Activated T-cell treated with anti-CD3 and anti-CD28 coated beads, Interleukin-2, amount 50 U/mL, for 48 hours (primary cell): Measurements from ENCODE around the gene SCEL.
"Not testable (repeated sequence)": the region's sequence is repeated elsewhere in the genome, so short reads cannot be mapped to it uniquely, and the experiment has no call there.

Source experiments
- DNase-seq, 2 experiments: peaks; one replicate each; pipeline ENCODE4 v3.0.0-alpha.2; 2020

Gene SCEL, protein sequence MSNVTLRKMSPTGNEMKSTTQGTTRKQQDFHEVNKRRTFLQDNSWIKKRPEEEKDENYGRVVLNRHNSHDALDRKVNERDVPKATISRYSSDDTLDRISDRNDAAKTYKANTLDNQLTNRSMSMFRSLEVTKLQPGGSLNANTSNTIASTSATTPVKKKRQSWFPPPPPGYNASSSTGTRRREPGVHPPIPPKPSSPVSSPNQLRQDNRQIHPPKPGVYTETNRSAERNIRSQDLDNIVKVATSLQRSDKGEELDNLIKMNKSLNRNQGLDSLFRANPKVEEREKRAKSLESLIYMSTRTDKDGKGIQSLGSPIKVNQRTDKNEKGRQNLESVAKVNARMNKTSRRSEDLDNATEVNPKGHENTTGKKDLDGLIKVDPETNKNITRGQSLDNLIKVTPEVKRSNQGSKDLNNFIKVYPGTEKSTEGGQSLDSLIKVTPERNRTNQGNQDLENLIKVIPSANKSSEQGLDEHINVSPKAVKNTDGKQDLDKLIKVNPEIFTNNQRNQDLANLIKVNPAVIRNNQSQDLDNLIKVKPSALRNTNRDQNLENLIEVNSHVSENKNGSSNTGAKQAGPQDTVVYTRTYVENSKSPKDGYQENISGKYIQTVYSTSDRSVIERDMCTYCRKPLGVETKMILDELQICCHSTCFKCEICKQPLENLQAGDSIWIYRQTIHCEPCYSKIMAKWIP

DNA sequence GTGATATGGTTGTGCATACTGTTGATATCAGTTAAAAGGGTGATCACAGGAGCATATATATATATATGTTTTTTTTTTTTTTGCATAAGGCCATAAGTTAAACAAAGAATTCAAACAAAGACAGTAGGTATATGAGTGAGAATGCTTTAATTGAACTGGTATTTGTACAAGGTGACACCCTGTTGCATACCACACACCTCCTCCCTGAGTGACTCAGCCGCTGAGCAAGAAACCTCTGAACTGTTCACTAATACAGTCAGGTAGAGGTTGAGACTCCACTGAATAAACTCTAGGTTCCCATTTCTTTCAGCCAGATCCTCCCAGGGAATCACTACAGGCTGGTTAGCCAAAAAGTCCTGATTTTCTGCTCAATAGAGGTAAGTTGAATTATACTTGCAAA, at the start of gene SCEL:
Gene SCEL, plus strand, starts transcription at position 259 of the 400 bp plus-strand sequence. CDS start 20,170 bp downstream, outside the sequence.
- DNase-seq, result no peak

DNA sequence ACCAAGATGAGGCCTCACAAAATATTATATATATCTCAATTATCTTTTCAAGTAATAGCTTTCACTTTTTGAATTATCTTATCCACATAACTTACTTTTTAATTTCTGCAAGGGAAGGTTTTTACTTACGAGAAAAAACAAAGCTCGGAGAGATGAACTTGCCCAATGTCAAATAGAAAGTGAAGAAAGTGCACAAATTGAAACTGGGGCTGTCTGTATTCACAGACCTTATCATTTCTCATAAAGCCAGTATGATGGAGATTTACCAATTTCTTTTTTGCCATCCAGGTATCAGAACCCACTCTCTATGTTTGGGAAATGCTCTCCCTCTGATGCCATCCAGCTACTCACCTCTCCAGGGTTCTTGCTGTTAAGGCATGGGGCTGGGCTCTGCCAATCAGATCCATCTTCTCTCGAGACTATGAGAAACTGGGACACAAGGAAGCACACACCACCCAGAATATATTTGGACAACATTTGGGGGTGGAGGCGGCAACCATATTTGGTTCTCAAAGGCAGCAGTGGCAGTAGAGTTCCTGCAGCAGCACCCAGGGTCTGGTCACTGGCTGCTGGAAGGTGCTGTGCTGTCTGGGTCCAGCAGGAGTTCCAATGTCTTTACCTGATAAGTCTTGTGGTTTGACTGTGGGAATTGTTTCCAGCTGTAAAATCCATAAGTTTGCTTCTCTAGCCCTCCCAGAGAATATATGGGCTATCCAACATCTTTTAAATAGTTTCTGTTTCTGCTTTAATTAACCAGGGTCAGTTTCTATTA, 45.8 kb upstream of the SCEL start:
- DNase-seq, result no peak

DNA sequence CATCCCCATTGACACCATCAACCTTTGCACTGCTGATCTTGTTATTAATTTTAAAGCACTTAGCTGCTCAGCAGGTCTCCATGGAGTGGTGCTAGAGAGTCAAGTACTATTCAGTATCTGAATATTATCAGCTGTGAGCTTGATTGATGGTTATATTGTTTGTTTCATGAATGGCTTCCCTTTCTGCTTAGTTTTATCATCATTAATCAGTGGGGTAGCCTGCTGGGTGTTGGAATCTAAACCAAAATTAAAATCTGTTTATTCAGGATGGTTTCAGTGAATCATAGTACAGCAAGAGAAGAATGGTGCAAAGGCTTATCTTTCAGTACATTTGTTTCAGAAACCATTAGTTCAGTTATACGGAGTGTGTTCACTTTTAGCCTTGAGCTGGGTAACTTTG, 42.5 kb upstream of the SCEL start:
- DNase-seq, result no peak

DNA sequence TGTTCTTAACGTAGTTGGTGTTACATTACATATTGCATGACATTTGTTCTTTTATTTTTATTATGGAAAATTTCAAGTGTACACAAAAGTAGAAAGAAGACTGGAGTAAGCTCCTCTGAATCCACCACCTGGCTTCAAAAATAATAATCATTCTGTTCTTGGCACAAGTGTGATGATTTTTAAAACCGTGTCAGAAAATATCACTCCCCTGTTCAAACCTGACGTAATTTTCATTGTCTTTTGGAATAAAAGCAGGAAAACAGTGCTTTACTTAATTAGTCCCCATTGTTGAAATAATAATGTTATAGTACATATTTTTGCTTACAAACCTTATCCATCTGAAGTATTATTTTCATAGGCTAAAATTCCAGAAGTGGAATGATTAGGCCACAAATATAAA, 41.3 kb upstream of the SCEL start:
- no peak for DNase-seq

DNA sequence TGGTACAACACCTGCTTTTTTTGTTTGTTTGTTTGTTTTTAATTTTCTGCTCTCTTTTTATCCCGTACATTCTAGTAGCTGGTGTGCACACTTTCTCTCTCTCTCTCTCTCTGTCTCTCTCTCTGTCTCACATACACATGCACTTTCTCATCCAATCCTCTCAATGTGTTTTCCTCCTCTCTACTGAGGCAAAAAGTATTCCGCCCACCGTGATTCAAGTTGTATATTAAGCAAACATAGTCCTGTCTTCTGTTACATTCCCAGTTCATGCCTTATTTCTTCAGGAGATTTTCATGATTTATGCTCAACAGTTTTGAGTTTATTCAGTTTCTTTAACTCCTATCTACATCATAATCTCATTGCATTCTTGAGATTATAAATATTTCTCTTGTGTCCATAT, 38.2 kb upstream of the SCEL start:
- no peak for DNase-seq

DNA sequence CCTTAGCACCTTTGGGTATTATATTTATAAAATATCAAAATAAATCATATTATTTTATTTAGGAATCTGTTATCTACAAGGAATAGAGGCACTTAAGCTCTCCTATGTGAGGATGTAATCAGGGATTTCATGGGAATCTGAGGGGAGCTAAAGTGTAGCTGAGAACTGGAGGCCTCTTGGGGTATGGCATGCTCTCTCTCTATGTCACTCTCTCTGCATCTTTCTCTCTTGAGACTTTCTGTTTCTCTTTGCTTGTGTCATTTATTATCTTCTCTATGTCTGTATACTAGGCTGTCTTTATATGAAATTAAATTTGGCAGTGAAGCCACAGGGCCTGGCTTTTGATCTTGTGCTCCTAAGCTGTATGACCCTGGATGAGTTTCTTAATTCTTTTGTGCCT, 37.7 kb upstream of the SCEL start:
- no peak for DNase-seq

DNA sequence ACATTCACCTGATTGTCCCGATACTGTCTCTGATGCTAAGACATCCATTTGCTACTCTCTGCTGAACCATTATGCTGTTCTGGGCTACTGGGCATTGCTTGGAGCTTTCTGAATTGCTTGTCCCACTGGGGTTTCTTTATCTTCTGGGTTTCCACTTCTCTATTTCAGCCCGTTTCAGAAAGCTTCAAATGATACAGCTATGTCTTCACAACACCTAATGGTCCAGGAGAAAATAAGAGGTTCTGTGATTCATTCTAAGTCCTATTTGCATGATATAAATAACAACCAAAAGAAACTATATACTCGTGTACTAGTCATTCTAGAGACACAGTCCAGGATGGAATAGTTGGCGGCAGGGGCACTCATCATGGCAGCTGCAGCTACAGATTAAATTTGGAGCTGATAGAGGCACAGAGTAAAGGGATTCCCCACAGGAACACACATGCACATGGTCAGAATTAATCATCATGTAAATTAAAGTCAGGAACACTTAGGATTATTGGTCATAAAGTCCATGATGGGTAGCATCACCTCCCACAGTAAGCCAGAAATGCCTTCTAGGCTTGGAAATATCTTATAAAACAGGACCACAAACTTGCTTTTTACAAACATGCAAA, 33.3 kb upstream of the SCEL start:
- no peak for DNase-seq

DNA sequence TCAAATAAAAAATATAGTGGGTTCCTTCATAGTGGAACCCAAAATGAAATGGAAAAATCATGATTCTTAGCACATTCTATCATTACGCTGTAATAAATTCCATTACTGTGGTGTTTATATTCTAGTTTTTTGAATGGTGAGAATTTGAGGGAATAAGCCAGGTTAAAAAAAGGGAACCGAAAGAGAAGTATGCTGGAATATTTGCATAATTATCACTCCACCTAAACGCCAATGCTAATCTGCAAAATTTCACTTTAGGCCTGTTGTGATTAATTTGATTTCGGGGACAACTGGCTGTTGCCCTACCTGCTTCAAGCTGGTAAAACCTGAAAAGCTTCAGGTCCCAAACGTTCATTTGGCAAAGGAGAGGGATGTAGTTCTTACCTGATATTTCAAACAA, 32.1 kb upstream of the SCEL start:
- no peak for DNase-seq

DNA sequence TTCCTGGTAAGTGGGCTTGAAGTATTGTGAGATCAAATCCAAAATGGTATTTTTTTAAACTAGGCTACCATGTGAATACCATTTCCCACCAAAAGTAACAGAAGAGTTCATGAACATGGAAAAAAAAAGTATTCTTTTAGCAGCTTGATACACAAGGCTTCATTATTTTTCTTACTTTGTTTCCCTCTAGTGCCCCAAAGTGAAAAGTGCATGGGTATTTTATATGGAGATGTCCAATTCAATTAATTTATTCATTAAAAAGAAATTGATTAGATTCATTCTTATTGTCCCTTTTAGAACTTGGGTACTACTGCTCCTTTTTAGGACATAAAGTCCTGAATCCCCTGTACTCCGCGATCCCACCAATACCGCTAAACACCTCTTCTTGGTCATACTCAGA, 28.6 kb upstream of the SCEL start:
- no peak for DNase-seq

DNA sequence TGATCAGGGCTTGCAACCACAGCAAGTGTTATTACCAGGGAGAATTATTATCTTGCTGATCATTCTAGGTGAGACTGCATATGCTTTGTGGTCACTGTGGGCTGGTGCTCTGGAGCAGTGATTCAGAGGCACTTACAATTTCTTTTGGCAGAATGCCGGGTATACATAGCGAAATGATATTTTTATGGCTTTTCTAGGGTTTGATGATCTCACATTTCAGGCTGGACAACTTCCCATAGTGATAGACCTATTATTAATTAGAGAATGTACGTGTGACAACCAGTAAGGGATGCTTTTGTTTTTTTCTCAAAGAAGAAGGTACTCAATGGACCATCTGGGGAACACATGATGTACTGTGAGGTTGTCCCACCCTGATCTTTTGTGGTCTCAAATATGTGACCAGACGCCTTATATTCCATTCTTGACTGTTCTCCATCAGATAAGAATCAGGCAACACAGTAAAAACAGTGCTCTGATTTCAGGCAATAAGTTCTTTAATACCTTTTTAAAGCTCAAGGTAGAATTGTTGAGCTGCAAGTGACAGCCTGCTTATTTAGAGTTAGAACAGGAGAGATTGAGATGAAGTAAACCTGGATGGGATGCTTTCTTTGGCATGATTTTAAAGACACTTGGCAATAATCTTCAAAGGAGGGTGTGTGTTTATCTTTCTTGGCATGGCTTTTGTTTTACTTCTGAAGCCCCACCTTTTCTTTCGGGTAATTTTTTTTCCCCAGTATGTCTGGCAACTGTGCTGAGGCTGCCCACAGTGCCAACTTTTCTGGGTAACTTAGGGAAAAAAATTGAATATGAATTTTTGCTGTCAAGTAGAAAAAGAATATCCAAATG, 27.4 kb upstream of the SCEL start:
- DNase-seq, result no peak

DNA sequence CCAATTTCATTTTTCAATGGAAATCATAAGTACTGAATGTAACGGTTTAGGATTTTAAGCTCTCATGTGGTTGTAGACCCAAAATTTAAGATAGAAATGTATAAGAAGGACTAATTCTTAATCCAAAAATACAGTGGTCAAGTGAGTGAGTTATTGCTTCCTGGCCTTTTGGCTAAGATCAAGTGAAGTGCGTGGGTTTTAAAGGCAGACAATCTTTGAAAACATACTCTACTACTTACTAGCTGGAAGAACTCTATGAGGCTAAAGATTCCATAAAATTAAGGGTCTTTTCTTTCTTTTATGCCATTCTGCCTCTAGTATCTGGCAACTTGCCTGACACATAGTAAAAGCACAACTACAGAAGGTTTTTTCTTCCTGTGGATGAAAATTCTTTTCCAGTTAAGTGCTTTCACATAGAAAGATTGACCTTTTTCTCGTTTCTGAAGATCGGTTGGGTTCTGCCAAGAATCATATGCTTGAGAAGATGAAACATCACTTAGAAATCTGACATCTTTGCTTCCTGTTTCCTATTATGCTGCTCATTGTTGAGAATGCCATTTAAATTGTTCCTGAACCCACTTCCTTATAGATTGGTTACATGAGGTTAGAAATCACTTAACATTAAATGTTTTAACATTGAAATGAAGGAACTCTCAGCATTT, 26.4 kb upstream of the SCEL start:
- no peak for DNase-seq

DNA sequence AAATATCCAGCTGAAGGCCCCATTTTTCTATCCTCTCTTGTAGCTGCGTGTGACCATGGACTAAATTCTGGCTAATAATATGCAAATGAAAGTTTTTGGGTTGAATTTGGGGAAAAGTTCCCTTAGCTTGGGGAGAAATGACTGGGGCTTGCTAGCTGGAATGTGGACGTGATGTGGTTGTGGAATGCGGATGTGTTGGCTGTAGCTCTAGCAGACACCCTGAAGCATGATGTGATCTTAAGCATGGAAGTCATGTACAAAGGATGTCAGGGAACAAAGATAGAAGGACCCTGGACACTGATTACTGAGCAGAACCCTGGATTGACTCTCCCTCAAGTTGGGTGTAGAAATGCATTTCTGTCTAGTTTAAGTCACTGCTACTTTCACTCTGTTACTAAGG, 25.4 kb upstream of the SCEL start:
- DNase-seq, result no peak

DNA sequence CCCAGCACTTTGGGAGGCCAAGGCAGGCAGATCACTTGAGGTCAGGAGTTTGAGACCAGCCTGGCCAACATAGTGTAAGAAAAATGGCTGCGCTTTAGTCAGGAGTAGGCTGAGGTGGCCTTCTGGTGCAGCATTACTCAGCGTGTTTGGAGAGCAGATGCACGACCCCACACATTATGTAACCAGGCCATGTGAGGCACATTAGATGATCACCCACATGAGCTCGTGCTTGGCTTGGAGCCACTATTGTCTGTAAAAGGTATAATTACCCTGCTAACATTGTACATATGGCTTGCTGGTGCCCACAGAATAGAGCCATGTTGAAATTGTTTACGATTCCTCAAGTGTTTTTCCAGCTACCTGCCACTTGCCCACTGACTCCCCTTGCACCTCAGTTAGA, 24.0 kb upstream of the SCEL start:
- no peak for DNase-seq

DNA sequence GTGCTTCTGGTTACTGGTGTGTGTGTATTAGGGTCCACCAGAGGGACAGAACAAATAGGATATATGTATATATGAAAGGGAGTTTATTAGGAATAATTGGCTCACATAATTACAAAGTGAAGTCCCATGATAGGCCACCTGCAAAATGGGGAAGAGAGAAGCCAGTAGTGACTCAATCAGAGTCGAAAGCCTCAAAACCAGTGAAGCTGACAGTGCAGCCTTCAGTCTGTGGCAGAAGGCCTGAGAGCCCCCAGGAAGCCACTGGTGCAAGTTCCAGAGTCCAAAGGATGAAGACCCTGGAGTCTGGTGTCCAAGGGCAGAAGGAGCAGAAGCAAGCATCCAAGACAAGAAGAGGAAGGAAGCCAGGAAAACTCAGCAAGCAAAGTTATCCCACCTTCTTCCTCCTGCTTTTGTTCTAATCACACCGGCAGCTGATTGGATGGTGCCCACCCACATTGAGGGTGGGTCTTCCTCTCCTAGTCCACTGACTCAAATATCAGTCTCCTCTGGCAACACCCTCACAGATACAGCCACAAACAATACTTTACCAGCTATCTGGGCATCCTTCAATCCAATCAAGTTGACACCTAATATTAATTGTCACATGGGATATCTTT, 21.7 kb upstream of the SCEL start:
- DNase-seq, result no peak

DNA sequence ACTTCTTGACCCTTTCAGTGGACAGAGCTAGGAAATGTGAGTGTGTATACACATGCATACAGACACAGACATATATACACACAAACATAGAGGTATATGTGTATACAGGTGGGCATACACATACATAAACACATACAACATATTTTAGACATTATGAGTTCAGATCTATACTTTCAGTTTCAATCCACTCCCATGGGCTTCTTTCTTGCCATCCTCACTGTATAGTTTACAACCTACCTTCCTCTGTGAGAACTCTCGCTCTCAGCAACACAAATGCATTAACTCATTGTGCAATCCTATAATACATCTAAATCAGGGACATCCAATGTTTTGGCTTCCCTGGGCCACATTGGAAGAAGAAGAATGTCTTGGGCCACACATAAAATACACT, 21.2 kb upstream of the SCEL start:
- no peak for DNase-seq

DNA sequence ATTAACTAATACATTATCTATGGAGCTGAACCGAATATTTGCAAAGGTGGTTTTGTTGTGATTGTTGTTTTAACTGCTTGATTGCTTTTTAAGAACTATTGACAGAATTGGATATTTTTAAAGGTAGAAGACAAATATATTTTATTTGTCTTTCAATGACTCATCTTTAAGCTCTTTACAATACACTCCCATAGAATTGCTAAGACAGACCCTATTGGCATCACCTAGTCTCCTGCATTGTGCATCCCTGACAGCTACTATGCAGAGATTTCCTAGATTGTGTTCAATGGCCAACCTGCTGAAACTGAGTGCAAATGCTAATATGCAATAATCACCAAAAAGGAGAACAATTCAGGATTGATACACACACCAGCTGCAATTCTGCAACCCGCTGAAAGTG, 19.7 kb upstream of the SCEL start:
- DNase-seq, result no peak

DNA sequence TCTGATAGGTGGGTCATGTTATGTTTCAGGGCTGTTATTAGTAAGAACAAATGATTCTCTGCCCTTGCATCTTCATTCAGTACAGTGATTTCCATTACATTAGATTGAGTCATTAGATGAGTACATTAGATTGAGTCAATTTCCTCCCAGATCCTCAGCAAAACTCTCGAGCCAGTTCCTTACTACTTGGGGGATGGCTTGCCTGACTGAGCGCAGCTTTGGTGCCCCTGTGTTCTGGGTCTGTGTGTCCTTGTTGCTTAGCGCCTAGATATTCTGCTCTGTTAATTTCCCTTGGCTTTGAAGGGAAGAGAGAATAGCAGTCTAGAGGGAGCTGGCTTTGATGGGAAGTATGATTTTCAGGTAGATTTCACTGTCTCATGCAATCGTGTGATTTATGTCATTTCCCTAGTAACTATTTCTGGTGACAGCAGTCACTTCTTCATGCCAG, 19.1 kb upstream of the SCEL start:
- peak; percentile 29 to 33 for DNase-seq

DNA sequence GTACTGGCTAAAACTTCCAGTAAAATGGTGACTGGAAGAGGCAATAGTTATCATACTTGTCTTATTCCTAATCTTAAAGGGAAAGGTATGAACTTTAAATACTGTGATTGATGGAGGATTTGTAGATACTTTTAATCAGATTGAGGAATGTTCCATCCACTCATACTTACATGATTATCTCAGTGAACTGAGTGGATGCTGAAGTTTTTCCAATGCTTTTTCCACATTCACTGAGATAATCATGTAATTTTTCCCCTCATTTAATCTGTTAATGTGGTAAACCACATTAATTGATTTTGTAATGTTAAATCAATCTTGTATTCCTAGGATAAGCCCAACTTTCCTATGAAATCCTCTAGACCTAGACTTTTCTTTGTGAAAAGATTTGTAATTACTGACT, 17.2 kb upstream of the SCEL start:
- DNase-seq, result no peak

DNA sequence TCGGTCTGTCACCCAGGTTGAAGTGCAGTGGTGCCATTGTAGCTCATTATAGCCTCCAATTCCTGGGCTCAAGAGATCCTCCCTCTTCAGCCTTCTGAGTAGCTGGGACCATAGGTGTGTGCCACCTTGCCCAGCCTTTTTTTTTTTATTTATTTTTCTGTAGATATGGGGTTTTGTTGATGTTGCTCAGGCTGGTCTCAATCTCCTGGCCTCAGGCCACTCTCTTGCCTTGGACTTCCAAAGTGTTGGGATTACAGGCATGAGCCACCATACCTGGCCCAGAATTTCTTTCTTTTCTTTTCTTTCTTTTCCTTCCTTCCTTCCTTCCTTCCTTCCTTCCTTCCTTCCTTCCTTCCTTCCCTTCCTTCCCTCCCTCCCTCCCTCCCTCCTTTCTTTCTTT, 16.1 kb upstream of the SCEL start:
- DNase-seq, result not testable (repeated sequence)

DNA sequence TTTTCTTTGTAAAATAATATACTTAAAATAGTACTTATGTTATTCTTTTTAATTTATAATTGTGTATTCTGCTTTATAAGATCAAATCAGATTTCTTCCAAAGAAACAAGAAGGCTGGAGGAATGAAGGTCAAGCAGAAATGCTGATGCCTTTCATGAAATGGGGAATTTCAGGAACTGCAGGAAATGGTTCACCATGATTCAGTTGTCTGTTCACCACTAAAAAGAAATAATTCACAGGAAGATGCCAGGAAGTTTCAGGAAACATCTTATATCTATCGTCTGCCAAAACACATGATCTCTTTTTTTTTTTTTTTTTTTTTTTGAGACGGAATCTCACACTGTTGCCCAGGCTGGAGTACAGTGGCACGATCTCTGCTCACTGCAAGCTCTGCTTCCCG, 15.7 kb upstream of the SCEL start:
- no peak for DNase-seq

DNA sequence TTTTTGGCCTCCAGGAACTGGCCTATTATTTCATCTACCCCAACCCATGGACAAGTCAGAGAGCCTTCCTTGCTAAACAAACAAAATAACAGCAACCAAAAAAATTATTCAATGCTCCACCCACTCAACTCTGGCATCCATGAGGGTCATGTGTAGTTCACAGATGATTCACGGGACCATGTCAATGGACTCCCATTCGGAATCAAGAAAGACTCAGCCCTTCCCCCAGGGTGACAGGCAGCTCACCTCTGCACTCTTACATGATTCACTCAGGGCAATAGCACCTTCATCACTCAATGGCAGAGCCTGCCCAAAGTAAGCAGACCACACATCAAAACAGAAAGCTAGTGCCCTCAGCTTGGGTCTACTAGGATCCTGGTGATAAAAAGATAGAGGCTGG, 14.3 kb upstream of the SCEL start:
- no peak for DNase-seq
